Osteoblast (primary cell): ENCODE results near the gene MT1G. TPM values are rescaled to one million over a fixed set of nuclear protein-coding genes. Genes with fewer than 3 reads are reported as not detected.
"Not testable (repeated sequence)": the region's sequence is repeated elsewhere in the genome, so short reads cannot be mapped to it uniquely, and the experiment has no call there.

Source experiments
- DNase-seq: peaks from one replicate; pipeline ENCODE4 v3.0.0; 2011; ENCODE audit warnings: low spot score, mixed read lengths; ENCODE audit not compliant: insufficient read length; ENCODE audit errors: missing footprints
- H2AFZ ChIP-seq: 2 replicates; pipeline ENCODE4 v1.6.0; 2011; ENCODE audit warnings: mild to moderate bottlenecking, low read length
- H3K27ac ChIP-seq: 2 replicates; pipeline ENCODE4 v1.5.1; 2011; ENCODE audit warnings: mild to moderate bottlenecking, low read depth, low read length, moderate library complexity
- H3K27me3 ChIP-seq: 2 replicates; pipeline ENCODE4 v1.6.0; 2012; ENCODE audit warnings: mild to moderate bottlenecking, control low read depth, inconsistent platforms, low read length, moderate library complexity; ENCODE audit not compliant: insufficient read depth
- H3K36me3 ChIP-seq: 2 replicates; pipeline ENCODE4 v1.5.1; 2011; ENCODE audit warnings: mild to moderate bottlenecking, low read length, control low read depth, moderate library complexity; ENCODE audit not compliant: insufficient read depth
- H3K4me1 ChIP-seq: 2 replicates; pipeline ENCODE4 v1.5.1; 2011; ENCODE audit warnings: mild to moderate bottlenecking, low read length, control low read depth, moderate library complexity; ENCODE audit not compliant: insufficient read depth
- H3K4me2 ChIP-seq: 2 replicates; pipeline ENCODE4 v1.6.0; 2011; ENCODE audit warnings: mild to moderate bottlenecking, low read length; ENCODE audit not compliant: insufficient read depth
- H3K4me3 ChIP-seq: fragments of 200-600 bp; sonication (generic); 3 replicates; pipeline ENCODE4 v1.5.1; 2012; ENCODE audit warnings: mild to moderate bottlenecking, low read length, inconsistent platforms; ENCODE audit not compliant: insufficient read depth
- H3K79me2 ChIP-seq: 2 replicates; pipeline ENCODE4 v1.6.0; 2012; ENCODE audit warnings: mild to moderate bottlenecking, low read length, control low read depth, inconsistent platforms; ENCODE audit not compliant: insufficient read depth
- H3K9me3 ChIP-seq: 2 replicates; pipeline ENCODE4 v1.5.1; 2011; ENCODE audit warnings: low read depth, low read length, control low read depth
- H4K20me1 ChIP-seq: 2 replicates; pipeline ENCODE4 v1.6.0; 2012; ENCODE audit warnings: mild to moderate bottlenecking, low read length, control low read depth; ENCODE audit not compliant: insufficient read depth
- total RNA-seq: library from RNA; depleted of rRNA; stranded (reverse); fragments of >200 nt; gene quantifications from 2 replicates; pipeline ENCODE4 v1.2.3, GENCODE V29; 2012
- TF ChIP-seq, protein P1 (sequence below): IDR thresholded peaks from 2 replicates; pipeline ENCODE4 v1.5.1; 2011; ENCODE audit warnings: mild to moderate bottlenecking, low read depth, low read length, moderate library complexity; ENCODE audit errors: extremely low read depth

Gene MT1G
- total RNA-seq, 1 donor: not detected

DNA sequence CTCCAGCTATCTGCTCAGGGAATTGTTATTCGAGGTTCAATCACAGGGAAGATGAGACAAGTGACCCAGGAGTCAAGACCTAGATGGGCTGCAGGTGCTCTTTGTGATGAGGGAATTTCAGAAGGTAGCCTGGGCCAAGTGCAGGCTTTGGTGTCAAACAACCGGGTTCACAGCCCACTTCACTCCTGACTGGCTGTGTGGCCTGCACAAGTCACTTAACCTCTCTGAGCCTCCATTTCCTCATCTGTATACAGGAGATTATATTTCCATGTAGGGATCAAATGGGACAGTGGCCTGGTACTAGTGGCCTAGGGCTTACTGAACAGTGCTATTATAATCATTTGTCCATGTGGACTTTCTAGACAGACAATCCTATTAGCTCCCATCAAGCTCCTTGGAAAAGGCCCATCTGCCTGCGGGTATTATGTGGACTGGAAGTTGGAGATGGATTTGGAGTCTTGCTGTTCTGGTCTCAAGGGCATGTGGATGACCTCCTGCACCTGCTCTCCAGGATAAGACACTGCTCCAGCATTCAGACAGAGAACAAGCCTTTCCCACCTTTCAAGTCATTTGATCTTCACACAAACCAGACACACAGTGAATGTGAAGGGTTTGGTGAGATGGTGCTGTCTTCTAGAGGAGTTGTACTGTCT lies 11.3 kb upstream of the MT1G start:
- Histone ChIP-seq H3K4me2 (no peak overlapping the region), H3K79me2 (no peaks in the 10 kb centered on the region), H3K4me1 (peaks cover 14% of the 10 kb centered on the region), H3K9me3 (no peaks in the 10 kb centered on the region), H2AFZ (no peak overlapping the region), H4K20me1 (no peaks in the 10 kb centered on the region), H3K36me3 (no peaks in the 10 kb centered on the region), H3K27me3 (peaks cover 17% of the 10 kb centered on the region), H3K27ac (no peak overlapping the region), H3K4me3 (no peak overlapping the region)
- no peak for DNase-seq
- TF ChIP-seq, protein P1, sequence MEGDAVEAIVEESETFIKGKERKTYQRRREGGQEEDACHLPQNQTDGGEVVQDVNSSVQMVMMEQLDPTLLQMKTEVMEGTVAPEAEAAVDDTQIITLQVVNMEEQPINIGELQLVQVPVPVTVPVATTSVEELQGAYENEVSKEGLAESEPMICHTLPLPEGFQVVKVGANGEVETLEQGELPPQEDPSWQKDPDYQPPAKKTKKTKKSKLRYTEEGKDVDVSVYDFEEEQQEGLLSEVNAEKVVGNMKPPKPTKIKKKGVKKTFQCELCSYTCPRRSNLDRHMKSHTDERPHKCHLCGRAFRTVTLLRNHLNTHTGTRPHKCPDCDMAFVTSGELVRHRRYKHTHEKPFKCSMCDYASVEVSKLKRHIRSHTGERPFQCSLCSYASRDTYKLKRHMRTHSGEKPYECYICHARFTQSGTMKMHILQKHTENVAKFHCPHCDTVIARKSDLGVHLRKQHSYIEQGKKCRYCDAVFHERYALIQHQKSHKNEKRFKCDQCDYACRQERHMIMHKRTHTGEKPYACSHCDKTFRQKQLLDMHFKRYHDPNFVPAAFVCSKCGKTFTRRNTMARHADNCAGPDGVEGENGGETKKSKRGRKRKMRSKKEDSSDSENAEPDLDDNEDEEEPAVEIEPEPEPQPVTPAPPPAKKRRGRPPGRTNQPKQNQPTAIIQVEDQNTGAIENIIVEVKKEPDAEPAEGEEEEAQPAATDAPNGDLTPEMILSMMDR: no peak

DNA sequence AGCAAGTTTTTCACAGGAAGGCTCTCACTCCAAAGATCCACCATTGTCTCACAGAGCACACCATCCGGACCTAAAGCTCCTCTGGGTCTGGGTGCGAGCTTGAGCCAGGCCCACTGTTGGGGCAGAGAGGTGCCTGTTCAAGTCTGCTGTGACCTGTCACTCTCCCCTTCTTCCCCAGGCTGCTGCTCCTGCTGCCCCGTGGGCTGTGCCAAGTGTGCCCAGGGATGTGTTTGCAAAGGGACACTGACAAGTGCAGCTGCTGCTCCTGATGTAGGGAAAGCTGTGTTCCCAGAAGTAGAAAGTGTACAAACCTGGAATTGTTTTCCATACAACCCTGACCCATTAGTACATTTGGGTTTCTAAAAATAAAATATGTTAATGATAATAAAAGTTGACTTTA lies 9.6 kb upstream of the MT1G start:
- Histone ChIP-seq H3K27me3 (peaks cover 17% of the 10 kb centered on the region), H3K27ac (no peak overlapping the region), H3K79me2 (no peaks in the 10 kb centered on the region), H3K9me3 (no peaks in the 10 kb centered on the region), H3K36me3 (no peaks in the 10 kb centered on the region), H3K4me2 (no peak overlapping the region), H3K4me3 (no peak overlapping the region), H2AFZ (no peak overlapping the region), H4K20me1 (no peaks in the 10 kb centered on the region), H3K4me1 (peaks cover 1% of the 10 kb centered on the region)
- no peak for DNase-seq
- TF ChIP-seq, protein P1: no peak

DNA sequence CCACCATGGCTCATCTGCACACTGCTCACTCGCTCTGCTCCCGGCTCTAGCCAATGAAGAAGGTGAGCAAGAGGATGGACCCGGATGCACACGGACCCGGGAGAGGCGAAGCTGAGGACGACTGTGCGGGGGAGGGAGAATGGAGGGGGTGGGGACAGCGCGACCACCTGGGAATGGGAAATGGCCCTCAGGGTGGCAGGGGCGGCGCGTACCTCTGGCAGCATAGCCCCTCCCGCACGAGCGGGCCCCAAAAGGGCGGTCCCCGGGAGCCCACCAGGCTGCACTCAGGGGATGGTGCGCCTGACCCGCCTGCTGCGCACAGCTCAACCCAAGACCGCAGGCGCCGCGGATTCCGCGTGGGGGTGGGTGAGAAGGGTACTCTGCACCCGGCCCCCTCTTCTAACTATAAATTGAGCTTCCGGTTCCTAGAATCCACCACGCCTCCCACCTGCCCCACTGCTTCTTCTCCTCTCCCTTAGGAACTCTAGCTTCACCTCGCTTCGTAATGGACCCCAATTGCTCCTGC lies 7.9 kb upstream of the MT1G start:
- H3K27ac ChIP-seq: no peak overlapping the region
- H4K20me1 ChIP-seq: no peaks in the 10 kb centered on the region
- H3K79me2 ChIP-seq: no peaks in the 10 kb centered on the region
- H2AFZ ChIP-seq: peak overlapping the region; percentile 58
- no peaks in the 10 kb centered on the region for H3K36me3 ChIP-seq
- no peaks in the 10 kb centered on the region for H3K9me3 ChIP-seq
- TF ChIP-seq, protein P1: no peak
- no peaks in the 10 kb centered on the region for H3K4me1 ChIP-seq
- DNase-seq: no peak
- peaks cover 22% of the 10 kb centered on the region for H3K27me3 ChIP-seq
- peak overlapping the region; percentile 27 for H3K4me3 ChIP-seq
- peak overlapping the region; percentile 54 for H3K4me2 ChIP-seq

DNA sequence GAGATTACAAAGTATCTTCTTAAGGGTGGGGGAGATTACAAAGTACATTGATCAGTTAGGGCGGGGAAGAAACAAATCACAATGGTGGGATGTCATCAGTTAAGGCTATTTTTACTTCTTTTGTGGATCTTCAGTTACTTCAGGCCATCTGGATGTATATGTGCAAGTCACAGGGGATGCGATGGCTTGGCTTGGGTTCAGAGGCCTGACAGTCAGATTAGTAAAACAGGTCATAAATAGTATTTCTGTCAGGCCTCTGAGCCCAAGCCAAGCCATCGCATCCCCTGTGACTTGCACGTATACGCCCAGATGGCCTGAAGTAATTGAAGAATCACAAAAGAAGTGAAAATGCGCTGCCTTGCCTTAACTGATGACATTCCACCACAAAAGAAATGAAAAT lies 6.7 kb upstream of the MT1G start:
- not testable (repeated sequence) for DNase-seq, H3K79me2 ChIP-seq, H3K4me3 ChIP-seq, H3K36me3 ChIP-seq, H4K20me1 ChIP-seq, H3K4me1 ChIP-seq, H3K27ac ChIP-seq, H3K9me3 ChIP-seq, H2AFZ ChIP-seq, H3K4me2 ChIP-seq
- peaks cover 33% of the 10 kb centered on the region for H3K27me3 ChIP-seq
